AG04449 (cell line): ENCODE results near the gene KRT86.
"Not testable (repeated sequence)": the region's sequence is repeated elsewhere in the genome, so short reads cannot be mapped to it uniquely, and the experiment has no call there.

Source experiments
- CTCF ChIA-PET: fragments of 350-600 bp; formaldehyde crosslinking; extraction: SDS; loops from one replicate; lab custom pipeline; 2021; ENCODE audit warnings: antibody characterized with exemption; lab: Yijun Ruan, JAX
- POLR2A ChIA-PET: fragments of 400-600, 350-600 bp; formaldehyde crosslinking; extraction: SDS; loops from one replicate; lab custom pipeline; 2020; ENCODE audit warnings: antibody characterized with exemption, inconsistent platforms; lab: Yijun Ruan, JAX
- DNase-seq: peaks from one replicate; pipeline ENCODE4 v3.0.0-alpha.2; 2010; ENCODE audit warnings: low read depth, low spot score
- H3K4me3 ChIP-seq: 2 replicates; pipeline ENCODE4 v1.5.1; 2011; ENCODE audit warnings: low read depth, mild to moderate bottlenecking, control low read depth, low read length
- CTCF ChIP-seq: IDR thresholded peaks from one replicate; pipeline ENCODE4 v1.5.1; 2011; ENCODE audit warnings: mild to moderate bottlenecking, moderate library complexity, low read length, control low read depth, inconsistent platforms; ENCODE audit not compliant: insufficient read depth; ENCODE audit errors: missing control alignments

KRT86 gene

DNA sequence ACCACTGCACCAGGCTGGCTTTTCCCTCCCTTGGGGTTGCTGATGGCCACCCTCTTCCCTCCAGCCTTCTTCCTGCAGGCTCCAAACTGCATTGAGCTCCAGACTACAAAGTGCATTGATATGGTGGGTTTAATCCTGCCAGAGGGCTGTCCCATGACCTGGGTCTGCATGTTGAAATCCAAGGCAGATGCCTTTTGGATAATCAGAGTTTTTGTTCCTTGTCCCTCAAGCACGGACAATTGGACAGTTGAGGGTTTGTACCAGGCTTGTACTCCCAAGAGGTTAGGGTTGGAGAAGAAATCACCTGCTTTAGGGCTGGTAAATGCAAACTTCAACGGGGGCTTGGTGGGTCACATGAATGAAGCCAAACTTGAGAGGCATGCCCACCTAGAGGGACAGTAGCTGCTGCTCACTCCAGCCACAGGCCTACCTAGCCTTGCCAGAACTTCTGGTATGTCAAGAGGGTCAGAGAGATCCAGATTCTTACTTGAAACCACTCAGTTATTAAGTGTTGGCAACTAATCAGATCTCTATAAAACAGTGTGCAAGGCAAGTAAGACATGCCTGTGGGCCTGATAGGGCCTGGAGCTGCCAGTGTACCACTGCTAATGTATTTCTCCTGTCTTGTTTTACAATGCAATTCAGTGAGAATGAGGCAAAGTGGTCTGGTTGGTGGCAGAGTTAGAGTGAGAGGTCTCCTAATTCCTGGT lies 68.5 kb downstream of the KRT86 start:
- ChIA-PET CTCF (interaction anchor here (0.6 to 1.9 kb wide), 3 partner anchors 15 to 537 kb away, joined by 3 to 11 read pairs (median 4); no protein-coding TSS in a partner anchor), POLR2A (no interaction called here)
- no peak for TF ChIP-seq CTCF
- DNase-seq = no peak
- H3K4me3 ChIP-seq = no peak overlapping the region

- ChIA-PET POLR2A (no interaction called here), CTCF (interaction anchor here (1.9 kb wide), 1 partner anchor 16 kb away, joined by 11 read pairs; no protein-coding TSS in a partner anchor)
- no peak for DNase-seq
- H3K4me3 ChIP-seq = no peak overlapping the region
- TF ChIP-seq CTCF = no peak
Observed at GRCh38 chr12:52343550-52343949, 69.1 kb downstream of the KRT86 start.

DNA sequence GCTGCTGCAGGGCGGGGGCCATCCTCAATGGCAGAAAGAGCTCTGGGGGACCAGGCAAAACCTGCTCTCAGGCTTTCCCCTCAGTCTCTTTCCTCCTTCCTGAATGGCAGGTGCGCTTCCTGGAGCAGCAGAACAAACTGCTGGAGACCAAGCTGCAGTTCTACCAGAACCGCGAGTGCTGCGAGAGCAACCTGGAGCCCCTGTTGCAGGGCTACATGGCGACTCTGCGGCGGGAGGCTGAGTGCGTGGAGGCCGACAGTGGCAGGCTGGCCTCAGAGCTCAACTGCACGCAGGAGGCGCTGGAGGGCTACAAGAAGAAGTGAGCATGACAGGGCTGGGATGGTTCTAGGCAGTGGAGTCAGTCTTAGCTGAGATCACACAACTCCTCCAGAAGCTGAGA lies 69.7 kb downstream of the KRT86 start:
- ChIA-PET POLR2A (no interaction called here), CTCF (interaction anchor here (1.1 to 3.0 kb wide), 2 partner anchors 15 to 85 kb away, joined by 4 to 18 read pairs; no protein-coding TSS in a partner anchor)
- H3K4me3 ChIP-seq = no peak overlapping the region
- no peak for DNase-seq
- no peak for TF ChIP-seq CTCF

- H3K4me3 ChIP-seq, DNase-seq, POLR2A ChIA-PET: not testable (repeated sequence)
- CTCF ChIA-PET = interaction anchor here (1.1 to 3.0 kb wide), 7 partner anchors 16 to 540 kb away, joined by 4 to 18 read pairs (median 6); no protein-coding TSS in a partner anchor
Observed at GRCh38 chr12:52345041-52345440, 70.6 kb downstream of the KRT86 start.

GRCh38 chr12:52346593-52346992 lies 72.1 kb downstream of the KRT86 start:
- ChIA-PET CTCF (interaction anchor here (0.7 to 3.0 kb wide), 8 partner anchors 18 to 539 kb away, joined by 3 to 18 read pairs (median 6); no protein-coding TSS in a partner anchor), POLR2A (no interaction called here)
- no peak for TF ChIP-seq CTCF
- no peak overlapping the region for H3K4me3 ChIP-seq
- DNase-seq = no peak

DNA sequence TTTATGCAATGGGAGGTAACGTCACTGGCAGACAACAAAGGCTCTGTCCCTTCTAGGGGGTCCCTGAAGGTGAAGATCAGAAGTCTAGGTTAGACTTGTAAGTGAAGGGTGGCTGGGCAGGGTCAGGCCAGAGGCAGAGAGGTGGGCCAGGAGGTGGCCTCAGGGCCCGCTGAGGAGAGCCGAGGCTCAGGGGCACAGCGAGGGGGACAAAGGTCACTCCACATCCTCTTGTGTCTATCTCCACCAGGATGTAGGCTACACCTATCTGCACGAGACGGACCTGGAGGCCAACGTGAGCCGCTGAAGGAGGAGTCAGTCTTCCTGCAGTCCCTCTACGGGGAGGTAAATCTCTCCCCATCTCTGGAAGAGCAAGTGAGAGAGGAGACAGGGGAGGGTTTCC lies 72.6 kb downstream of the KRT86 start:
- ChIA-PET CTCF (interaction anchor here (0.7 to 3.0 kb wide), 6 partner anchors 18 to 190 kb away, joined by 3 to 18 read pairs (median 4); no protein-coding TSS in a partner anchor), POLR2A (no interaction called here)
- TF ChIP-seq CTCF = no peak
- no peak overlapping the region for H3K4me3 ChIP-seq
- DNase-seq = no peak
